Measurements from ENCODE around the gene REPS2.

REPS2 gene

GRCh38 chrX:17031827-17032226 is 85.4 kb downstream of the REPS2 start:
- no peak for DNase-seq (ENCODE audit: extremely low read depth in 1 of 2, low read depth in 1 of 2)

GRCh38 chrX:17032351-17032750 is 85.9 kb downstream of the REPS2 start:
- no peak for DNase-seq (ENCODE audit: extremely low read depth in 1 of 2, low read depth in 1 of 2)

DNA sequence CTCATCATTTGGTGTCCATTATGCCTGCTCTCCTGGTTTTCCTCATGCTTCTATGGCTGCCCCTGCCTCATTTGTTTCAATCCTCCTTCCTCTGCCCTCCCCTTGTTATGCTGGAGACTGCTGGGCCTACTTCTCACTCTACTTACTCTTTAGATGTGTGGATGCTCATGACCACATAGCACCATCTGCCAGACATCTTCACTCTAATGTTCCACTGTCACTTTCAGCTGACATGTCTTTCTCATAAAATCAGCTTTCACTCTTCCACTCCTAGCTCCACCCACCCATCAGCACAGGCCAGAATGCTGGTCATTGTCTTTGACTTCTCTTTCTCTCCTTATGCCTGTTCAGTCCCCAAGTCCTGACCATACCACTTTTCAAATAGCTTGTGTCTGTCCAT is 86.8 kb downstream of the REPS2 start:
- DNase-seq (ENCODE audit: extremely low read depth in 1 of 2, low read depth in 1 of 2): no peak

GRCh38 chrX:17035111-17035510 is 88.7 kb downstream of the REPS2 start:
- no peak for DNase-seq (ENCODE audit: extremely low read depth in 1 of 2, low read depth in 1 of 2)

GRCh38 chrX:17036171-17036961 is 89.9 kb downstream of the REPS2 start:
- no peak for DNase-seq (ENCODE audit: extremely low read depth in 1 of 2, low read depth in 1 of 2)

DNA sequence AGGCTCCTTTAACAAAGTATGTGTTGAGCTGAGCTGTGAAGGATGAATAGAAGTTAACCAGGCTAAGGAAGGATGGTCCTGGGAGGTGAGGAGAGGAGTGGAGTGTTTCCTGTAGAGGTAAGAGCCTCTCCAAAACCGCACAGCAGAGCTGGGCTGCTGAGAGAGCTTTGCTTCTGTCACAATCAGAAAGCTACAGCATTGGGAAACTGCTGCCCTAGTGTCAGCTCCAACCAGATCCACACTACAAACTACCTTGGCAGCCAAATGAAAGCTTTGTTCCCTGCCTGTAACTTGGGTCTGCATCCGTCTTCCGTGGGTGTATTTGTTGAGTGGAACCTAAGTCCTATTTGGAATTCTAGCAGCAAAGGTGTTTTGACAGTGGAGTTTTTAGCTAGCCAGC is 91.8 kb downstream of the REPS2 start:
- no peak for DNase-seq (ENCODE audit: extremely low read depth in 1 of 2, low read depth in 1 of 2)

DNA sequence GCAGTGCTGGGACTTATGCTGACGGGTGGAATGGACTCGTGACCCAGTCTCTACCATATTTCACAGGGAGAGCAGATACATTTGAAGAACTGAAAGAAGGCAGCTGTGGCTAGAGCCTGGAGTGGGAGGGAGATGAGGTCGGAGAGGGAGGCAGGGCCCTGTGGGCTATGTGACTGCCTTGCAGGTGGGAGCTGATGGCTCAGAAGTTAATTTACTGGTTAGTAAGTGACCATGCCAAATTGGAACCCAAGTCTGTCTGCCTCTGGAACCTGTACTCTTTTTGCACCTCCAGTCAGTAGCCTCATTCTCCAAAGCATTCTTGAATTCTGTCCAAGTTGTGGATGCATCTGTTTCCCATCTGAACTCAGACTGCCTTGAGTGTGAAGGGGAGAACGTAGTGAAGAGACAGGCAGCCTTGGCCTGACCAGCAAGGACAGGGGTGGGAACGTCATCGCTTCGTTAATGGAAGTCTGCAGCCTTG is 92.3 kb downstream of the REPS2 start:
- DNase-seq (ENCODE audit: extremely low read depth in 1 of 2, low read depth in 1 of 2): no peak

DNA sequence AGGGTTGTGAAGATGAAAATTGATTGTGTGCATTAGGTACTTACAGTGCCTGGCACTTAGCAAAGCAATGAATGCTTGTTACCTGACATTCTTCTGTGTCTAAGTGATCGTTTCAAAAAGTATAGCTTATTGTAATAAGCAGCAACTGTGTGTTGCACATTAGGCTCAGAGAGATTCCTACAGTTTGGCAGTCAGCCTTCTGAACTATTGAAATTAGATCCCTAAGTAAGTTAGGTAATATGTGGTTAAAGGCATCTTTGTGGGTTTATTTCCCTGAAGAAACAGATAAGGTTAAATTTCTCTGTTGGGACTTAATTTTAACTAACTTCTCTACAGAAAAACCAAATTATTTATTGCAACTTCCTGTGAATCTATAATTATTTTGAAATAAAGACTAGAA is 93.4 kb downstream of the REPS2 start:
- DNase-seq (ENCODE audit: extremely low read depth in 1 of 2, low read depth in 1 of 2): no peak

- no peak for DNase-seq (ENCODE audit: extremely low read depth in 1 of 2, low read depth in 1 of 2)
These were observed 94.3 kb downstream of the REPS2 start for GRCh38 chrX:17040711-17041110.

- no peak for DNase-seq (ENCODE audit: extremely low read depth in 1 of 2, low read depth in 1 of 2)
These were observed 95.6 kb downstream of the REPS2 start for GRCh38 chrX:17042037-17042436.

DNA sequence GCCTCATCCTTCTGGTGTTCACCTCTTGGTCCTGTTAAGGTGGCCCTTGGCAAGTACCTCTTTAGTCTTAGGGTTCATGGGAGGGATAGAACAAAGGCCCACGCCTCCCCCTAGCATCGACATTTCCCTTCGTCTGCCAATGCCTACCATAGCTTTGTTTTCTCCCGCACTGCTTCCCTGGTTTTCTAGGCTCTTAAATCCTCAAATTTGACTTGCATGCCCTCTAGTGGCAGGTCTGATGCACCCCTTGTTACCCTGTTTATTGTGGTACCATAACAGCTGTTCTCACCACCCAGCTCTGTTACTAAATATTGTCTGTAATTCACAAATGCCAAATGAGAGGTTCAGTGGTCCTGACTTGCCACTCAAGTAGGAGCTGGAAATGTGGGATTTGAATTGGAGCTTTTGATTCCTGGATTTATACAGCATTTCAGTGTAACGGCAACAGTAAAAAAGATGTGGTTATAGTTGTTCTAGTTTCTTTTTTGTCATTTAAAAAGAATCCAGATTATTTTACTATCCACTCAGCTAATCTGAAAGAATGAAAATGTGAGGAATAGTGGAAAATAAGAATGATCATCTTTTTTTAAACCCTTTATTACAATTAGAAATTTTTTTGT is 100.1 kb downstream of the REPS2 start:
- DNase-seq (ENCODE audit: extremely low read depth in 1 of 2, low read depth in 1 of 2): peak in 1 of 2 donors; percentile 0

- DNase-seq (ENCODE audit: extremely low read depth in 1 of 2, low read depth in 1 of 2): no peak
These were observed 100.8 kb downstream of the REPS2 start for GRCh38 chrX:17047224-17047623.

GRCh38 chrX:17052210-17052609 is 105.8 kb downstream of the REPS2 start:
- no peak for DNase-seq (ENCODE audit: extremely low read depth in 1 of 2, low read depth in 1 of 2)

GRCh38 chrX:17052793-17053192 is 106.3 kb downstream of the REPS2 start:
- DNase-seq (ENCODE audit: extremely low read depth in 1 of 2, low read depth in 1 of 2): no peak

DNA sequence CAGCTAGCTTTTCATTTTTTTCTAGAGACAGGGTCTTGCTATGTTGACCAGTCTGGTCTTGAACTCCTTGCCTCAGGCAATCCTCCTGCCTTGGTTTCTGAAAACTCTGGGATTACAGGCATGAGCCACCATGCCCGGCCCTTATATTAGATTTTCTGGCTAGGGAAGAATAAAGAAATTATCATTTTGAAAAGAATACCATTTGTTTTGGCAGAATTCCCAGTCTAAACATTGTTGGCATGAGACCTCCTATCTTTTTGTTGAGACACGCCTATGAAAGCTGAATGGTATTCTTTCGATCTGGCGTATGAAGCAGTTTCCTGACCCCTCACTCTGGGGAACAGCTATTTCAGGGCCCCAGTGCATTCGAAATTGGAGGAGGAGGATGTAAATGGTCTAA is 107.0 kb downstream of the REPS2 start:
- no peak for DNase-seq (ENCODE audit: extremely low read depth in 1 of 2, low read depth in 1 of 2)

GRCh38 chrX:17056868-17057608 is 110.6 kb downstream of the REPS2 start:
- DNase-seq (ENCODE audit: extremely low read depth in 1 of 2, low read depth in 1 of 2): no peak

DNA sequence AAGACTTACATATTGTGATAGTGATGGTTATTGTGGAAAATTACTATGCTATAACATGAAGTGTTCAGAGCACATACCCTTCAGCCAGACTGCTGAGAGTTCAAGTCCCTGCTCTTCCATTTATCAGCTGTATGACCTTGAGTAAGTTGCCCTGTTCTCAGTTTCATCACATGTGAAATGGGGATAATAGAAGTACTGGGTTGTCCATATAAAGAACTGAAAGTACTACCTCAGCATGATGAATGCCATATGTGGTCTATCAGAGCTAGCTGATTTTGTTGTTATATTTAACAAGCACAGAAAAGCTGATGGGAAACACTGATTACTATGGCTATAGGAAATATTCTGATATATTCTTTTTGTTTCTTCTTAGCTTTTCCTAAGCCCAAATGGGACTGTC is 115.6 kb downstream of the REPS2 start:
- no peak for DNase-seq (ENCODE audit: extremely low read depth in 1 of 2, low read depth in 1 of 2)

- no peak for DNase-seq (ENCODE audit: extremely low read depth in 1 of 2, low read depth in 1 of 2)
These were observed 118.6 kb downstream of the REPS2 start for GRCh38 chrX:17065100-17065499.

GRCh38 chrX:17067534-17067933 is 121.1 kb downstream of the REPS2 start:
- no peak for DNase-seq (ENCODE audit: extremely low read depth in 1 of 2, low read depth in 1 of 2)

DNA sequence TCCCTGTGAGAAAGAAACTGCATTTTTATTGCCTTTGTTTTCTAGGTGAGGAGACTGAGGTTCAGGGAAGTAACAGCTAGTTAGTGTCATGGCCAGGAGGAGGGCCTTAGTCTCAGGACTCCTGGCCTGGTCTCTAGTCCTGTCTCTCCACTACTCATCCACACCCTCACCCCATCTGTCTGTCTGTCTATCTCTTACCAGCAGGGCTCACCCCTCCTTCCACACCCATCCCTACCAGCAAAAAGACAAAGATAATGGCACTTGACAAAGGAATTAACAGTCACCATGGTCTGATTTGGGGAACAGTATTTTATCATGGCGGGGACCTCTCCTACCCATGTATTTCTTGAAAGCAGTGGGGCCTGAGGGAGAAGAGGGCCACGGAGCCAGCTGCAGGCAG is 125.8 kb downstream of the REPS2 start:
- DNase-seq (ENCODE audit: extremely low read depth in 1 of 2, low read depth in 1 of 2): no peak

DNA sequence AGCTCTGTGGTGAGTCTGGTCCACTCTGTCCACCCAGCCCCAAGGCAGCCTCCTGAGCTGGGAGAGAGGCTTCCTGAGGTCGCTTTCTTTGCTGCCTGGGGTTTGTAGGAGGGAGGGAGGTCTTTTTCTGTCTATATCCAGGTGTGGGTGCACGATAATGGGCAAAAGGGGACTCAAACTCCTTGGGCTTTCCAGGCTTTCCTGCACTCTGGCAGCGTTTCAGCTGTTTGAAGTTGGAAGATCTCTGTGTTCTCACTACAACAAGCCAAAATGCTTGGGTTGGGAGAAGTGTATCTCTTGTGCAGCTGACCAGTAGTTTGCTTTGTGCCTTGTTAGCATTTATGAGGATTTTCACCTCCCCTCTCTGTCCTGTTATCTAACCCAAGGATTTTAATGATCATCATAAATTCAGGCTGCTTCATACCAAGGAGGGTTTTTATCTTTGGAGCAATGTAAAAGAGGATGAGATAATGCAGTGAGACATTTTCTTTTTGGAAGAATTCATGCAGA is 126.3 kb downstream of the REPS2 start:
- no peak for DNase-seq (ENCODE audit: extremely low read depth in 1 of 2, low read depth in 1 of 2)

DNA sequence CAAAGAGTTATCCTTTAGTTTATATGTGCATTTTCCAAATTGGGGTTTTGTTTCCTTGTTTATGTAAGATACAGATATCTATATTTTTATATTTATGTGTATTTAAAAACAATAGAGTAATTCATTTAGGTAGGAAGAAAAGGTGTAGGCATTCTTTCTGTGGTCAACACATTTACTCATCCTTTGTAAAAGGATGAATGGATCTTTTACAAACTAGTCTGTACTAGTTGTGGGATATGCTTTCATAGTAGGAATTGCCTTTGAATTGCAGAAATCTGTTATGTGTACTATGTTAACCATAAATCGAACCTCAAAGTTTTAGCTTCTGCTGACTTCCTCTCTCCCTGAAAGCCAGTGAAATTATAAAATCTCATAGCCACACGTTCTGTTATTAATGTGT is 128.5 kb downstream of the REPS2 start:
- DNase-seq (ENCODE audit: extremely low read depth in 1 of 2, low read depth in 1 of 2): no peak

Data from activated CD8-positive, alpha-beta memory T cell treated with anti-CD3 and anti-CD28 coated beads for 1 hour (primary cell).